Stimulated activated CD4-positive, alpha-beta T cell treated with anti-CD3 and anti-CD28 coated beads, Interleukin-4, amount 100 ng/mL, for 4 hours (primary cell): ENCODE results near the gene GRIK1.
"Not testable (repeated sequence)": the region's sequence is repeated elsewhere in the genome, so short reads cannot be mapped to it uniquely, and the experiment has no call there.

Source experiments
- DNase-seq, 2 experiments: peaks; one replicate each; pipeline ENCODE4 v3.0.0-alpha.2; 2020

The GRIK1 gene

DNA sequence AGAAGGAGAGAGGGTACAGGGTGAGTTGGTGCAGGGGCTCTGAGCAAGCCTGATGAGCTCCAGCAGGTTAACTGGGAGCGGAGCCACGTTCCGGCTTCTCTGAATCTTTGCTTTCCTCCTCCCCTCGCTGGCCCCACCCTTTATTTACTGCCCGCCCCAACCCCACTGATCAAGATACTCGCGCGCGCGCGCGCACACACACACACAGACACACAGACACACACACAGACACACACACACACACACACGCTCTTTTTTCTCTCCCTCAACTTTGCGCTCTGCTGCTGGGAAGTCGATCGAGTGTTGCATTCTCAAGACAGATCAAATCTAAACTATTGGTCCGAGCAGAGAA, at the start of gene GRIK1:
Gene GRIK1 (minus strand): TSS at position 73 of the 352 bp plus-strand sequence.
- no peak for DNase-seq

DNA sequence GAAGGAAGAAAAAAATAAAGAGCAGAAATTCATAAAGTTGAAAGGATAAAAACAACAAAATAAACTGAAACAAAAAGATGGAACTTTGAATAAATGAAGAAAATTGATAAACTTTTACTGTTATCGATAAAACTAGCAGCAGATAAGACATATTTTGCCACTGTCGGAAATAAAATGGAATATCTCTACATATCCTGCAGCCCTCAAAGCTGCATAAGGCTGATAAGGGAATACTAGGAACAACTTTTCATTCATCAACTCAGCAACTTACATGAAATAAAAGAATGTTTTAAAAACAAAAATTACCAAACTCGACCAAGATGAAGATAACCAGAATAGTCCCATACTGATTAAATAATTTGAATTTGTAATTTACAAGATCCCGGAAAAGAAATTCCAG, 48.0 kb upstream of the GRIK1 start:
- no peak for DNase-seq

DNA sequence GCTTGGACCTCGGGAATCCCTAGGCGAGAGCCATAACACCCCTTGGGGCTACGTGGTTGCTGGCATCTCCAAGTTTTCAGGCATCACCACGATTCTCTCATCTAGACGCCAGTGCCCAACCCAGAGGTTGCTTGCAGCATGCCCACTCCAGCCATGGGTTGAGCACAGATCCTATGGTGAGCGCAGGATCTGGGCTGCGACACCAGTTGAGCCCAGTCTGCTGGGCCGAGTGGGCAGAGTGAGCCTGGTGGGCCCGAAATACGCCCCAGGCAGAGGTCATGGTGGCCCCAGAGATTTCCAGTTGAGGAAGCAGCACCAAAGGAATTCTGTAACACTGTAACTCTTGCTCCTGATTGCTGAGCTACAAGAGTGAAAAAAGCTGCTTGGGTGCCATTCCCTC, 46.1 kb upstream of the GRIK1 start:
- no peak for DNase-seq

DNA sequence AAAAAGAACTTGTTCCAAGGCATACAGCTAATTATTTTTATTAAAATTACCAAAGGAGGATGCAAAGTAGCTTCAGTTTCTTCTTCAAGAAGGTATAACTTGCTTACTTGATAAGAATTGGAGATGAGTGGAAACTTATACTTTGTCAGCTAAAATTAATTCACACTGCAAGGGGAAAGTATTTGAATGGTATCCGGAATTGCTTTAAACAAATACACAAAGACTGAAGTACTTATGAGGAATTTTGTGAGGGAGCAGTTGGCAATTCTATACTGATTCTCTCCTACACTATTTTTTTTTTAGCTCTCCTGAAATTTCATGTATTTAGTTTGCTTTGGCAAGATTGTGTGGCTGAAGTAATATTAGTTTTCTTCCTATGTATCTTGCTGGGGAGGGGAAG, 39.2 kb upstream of the GRIK1 start:
- no peak for DNase-seq

DNA sequence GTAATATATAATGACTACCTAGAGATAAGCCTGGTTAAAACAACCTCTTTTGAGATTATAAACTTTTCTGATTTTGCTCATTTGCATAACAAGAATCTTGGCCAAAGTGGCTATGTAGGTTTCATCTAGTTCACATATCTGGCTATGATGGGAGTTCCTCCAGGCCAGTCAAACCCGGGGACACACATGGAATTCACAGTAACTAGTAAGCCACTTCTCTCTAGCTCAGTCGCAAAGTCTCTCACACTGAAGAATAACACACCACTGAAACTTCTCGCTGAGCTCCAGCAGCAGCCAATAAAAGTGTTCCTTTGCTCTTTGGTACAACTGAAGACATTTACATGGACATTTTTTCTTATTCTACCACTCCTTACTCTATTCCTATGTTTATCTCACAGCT, 36.0 kb upstream of the GRIK1 start:
- no peak for DNase-seq

DNA sequence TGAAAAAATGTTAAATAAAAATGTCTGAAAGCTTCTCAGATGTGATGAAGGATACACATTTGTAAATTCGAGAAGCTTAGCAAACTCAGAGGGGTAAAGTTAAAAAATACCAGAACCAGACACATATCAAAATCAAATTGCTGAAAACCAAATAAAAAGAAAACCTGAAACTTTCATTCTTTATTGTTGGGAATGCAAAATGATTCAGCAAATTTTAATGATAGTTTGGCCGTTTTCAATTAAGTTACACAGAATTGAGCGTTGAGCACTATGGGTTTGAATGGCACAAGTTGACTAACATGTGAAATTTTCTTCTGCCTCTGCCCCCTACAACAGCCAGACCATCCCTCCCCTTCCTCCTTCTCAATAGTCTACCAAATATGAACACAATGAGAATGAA, 33.5 kb upstream of the GRIK1 start:
- DNase-seq = no peak

DNA sequence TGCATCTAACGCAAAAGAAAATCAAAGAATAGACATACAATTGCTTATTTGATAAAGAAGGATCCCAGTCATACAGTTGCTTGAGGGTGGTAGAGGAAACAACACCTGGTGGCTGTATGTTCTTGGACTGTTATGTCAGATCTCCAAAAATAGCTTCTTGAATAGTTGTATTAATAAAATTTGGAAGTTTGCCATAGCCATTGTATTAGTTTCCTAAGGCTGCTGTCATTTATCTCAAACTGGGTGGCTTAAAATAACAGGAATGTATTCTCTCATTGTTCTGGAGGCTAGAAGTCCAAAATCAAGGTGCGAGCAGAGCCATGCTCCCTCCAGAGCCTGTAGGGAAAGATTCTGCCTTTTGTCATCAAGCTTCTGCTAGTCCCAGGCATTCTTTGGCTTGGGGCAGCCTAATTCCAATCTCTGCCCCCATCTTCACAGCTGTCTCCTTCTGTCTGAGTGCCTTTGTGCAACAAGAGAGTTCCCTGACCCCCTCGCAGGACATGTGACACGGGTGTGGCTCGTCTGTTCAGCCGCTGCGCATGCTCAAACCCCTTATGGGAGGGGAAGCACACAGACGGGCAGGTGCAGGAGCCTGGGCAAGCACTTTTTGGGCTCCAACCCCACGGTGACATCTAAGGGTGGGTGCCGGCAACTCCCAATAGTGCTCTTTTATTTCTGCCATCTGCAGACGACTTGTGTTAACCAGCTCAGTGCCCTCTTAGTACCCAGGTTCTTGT, 21.7 kb upstream of the GRIK1 start:
- no peak for DNase-seq

DNA sequence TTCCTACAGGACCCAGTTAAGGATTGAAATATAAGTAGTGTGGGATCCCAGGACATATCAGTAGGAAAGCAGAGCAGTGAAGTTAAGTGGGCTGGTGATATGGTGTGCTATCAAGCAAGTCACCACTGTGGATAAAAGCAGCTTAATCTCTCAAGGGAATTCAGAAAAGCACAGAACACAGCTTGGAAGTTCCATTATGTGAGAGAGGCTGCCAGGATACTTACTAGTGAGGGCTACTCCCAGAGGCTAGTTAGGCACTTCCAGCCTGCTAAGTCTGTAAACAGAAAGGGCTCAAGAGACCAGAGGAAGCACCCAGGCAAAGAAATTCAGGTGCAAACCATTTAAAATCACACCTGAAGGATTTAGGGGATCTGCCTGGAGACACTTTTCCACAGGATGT, 18.8 kb upstream of the GRIK1 start:
- no peak for DNase-seq

DNA sequence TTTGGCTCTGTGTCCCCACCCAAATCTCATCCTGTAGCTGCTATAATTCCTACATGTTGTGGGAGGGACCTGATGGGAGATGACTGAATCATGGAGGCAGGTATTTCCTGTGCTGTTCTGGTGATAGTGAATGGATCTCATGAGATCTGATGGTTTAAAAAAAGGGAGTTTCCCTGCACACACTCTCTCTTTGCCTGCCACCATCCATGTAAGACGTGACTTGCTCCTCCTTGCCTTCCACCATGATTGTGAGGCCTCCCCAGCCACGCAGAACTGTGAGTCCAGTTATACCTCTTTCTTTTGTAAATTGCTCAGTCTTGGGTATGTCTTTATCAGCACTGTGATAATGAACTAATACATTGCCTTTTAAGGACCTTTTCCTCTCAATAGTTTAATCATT, 18.2 kb upstream of the GRIK1 start:
- DNase-seq = not testable (repeated sequence)

DNA sequence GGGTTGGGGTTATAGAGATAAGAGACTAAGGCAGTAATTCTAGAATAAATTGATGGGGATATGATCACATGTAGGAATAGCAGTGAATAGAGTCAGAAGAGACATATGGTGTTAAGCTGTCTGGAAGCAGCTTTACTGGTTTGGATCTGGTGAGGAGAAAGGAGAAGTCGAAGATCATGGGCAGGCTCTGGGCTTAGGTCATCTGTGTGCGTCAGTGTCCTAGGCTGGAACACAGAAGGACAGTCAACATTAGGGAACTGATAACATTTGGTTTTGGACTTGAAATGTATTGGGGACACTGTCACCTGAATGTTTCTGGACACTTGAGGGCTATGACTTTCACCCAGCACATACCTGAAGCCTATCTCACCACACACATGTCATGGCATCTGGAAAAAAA, 13.9 kb upstream of the GRIK1 start:
- DNase-seq = no peak

DNA sequence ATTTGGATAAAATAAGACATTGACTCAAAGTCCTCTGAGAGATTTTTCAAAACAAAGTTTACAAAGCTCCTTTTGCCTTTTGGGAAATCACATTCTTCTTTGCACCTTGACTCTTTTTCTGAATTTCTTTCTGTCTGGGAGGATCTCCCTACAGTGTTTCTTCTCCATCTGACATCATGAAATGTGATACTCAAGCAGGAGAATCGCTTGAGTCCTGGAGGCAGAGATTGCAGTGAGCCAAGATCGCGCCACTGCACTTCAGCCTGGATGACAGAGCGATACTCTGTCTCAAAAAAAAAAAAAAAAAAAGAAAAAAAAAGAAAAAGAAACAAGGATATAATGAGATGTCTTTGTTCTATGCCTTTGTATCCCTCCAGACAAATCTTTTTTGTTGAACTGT, 13.3 kb upstream of the GRIK1 start:
- DNase-seq = no peak

DNA sequence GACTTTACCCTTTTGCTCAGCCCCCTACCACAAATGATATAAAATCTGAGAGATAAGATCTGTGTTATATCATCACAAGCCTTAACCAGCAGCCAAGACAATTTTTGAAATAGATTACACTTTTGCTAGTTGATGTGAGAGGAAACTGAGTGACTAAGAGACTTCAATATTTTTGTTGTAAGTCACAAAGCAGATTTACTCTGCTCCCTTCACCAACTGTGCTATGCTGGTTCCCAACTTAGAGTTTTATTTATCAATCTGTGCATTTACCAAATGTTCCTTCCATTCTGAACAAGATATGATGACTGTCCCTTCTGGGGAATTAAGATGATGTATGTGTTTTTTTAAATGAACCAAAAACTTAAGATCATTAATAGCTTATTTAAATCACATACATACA, 12.1 kb upstream of the GRIK1 start:
- DNase-seq = no peak

DNA sequence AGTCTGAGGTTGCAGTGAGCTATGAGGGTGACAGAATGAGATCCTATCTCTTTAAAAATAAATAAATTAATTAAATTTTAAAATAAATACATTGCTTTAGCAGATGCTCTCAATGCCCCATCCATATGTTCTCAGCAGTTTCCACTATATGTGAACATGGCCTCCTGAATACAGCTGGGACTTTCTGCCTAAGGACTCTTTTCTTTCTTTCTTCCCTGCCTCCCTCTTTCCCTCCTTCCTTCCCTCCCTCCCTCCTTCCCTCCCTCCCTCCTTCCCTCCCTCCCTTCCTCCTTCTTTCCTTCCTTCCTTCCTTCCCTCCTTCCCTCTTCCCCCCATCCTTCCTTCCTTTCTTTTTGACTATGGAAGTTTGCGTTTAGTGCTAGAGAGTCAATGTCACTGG, 10.2 kb upstream of the GRIK1 start:
- no peak for DNase-seq

DNA sequence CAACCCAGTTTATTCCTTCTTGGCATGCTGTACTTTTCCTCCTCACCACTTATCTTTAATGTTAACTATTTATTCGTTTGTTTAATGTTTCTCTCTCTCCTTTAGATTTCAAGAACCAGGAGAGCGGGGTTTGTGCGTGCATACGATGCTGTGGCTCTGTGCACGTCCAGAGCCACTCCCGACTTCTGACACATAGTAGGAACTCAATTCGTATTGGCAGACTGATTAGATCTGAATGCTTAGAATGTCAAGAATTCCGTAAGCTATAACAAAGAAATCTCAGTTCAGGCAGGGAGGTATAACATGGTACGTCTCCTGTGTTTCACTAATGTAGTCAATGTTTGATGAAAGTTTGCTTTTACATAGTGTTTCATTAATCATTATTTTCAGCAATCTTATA, 7.3 kb upstream of the GRIK1 start:
- no peak for DNase-seq

DNA sequence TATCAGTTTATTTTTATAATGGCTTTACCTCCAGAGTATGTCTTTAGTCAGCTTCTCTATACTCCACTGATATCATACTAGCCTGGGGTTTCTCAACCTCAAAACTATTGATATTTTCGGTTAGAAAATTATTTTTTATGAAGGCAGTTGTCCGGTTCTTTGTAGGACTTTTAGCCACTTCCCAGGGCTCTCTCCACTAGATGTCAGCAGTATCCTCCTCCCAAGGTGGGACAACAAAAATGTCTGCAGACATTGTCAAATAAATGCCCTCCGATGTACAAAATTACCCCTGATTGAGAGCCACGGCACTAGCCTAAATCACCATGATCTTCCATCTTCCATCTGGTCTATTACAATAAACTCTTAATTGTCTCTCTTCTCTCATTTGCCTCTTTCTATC, 4.1 kb upstream of the GRIK1 start:
- DNase-seq = no peak

DNA sequence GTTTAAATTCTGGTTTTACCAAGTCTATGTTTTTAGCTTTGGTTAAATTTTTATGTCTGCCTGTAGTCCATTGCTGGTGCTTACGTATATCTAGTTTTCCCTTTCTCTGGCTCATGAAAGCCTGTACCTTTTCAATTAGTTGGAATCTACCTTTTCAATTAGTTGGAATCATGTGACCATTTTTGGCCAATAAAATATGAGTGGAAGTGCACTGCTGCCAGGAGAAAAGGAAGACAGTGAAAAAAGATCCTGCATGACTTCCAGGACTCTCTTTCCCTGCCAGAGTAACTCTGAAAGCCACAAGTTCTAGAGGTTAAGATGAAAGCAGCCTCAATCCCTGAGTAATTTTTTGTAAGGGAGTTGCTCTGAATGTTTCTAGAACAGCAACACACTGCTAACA, 2.2 kb upstream of the GRIK1 start:
- no peak for DNase-seq

DNA sequence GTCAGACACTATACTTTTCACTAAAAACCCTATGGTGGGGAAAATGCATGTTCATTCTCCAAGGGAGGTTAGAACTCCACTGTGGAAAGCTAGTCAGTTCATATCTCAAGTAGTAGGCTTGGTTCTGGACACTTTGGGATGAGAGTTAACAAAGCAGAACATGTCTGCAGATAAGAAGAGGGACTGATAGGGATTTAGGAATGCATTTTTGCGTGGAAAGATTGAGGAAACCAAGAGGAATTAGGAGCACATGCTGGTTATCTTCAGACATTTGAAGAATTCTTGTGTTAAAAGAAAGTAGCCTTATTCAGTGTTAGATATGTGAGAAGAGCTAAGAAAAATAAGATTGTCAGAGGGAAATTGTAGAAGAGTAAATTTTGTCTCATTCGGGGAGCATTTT, 1.2 kb upstream of the GRIK1 start:
- no peak for DNase-seq

DNA sequence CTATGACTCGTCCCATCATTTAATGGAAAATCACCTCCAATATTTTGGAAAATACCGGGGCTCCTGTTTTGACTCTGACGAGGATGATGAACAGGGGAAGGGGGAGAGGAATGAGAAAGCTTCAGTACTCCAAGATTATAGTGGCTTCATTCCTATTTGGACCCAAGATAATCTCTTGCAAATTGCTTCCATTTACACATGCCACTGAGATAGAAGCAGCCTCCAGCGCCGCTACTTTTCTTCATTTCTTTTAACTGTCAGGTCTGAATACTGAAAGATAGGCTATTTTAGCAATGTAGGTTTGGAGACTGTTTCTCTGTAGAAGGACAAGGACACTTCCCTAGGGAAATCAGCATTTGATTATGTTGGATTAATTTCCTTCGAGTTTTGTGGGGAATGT, 565 bp upstream of the GRIK1 start:
- DNase-seq = no peak

DNA sequence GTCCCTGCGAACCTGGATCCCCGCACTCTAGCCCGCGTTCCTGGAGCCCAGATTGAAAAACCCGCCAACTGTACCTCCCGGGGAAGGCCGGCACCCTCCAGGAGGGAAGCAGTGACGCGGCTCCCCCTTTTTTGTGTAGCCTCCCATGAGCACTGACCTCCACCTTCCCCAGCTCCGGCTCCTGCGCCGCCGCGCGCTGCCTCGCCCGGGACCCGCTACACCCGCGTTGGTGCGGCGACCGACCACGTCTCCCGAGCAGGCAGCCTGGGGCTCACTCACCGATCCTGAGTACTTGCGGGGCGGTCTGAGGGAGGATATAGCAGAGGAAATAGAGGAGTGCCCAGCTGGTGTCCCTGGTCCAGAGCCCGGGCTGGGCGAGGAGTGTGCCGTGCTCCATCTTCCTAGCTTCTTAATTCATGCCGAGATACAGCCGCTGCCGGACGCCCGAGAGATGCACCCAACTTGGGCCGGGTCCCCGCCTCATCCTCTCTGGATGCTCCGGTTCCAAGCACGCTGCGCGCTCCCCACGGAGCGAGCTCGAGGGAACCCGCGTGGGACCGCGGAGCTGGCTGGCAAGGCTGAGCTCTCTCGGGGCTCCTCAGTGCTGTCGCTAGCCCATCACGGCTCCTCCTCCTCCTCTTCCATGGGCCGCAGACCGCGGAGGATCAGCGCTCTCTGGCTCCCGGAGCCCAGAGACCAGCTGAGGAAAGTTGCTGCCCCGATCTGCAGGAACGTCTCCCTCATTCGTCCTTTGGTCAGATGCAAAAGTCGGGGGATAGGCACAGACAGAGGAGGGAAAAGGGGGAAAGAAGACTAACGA, 482 bp downstream of the GRIK1 start:
- no peak for DNase-seq

DNA sequence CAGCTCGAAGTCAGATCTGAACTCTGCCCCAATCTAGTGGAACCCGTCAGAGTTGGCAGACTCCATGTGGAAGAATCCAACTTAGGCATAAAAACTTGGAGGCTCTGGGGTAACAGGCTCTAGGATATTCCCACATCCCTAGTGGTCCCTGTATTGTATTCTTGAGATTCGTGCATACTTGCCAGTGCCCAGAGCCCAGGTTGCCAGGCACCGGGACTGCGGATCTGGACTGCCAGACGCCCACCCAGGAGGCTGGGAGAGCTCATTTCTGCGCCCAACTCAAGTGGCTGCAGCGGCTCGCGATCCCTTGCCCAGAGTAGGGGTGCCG, 1.1 kb downstream of the GRIK1 start:
- DNase-seq = no peak

DNA sequence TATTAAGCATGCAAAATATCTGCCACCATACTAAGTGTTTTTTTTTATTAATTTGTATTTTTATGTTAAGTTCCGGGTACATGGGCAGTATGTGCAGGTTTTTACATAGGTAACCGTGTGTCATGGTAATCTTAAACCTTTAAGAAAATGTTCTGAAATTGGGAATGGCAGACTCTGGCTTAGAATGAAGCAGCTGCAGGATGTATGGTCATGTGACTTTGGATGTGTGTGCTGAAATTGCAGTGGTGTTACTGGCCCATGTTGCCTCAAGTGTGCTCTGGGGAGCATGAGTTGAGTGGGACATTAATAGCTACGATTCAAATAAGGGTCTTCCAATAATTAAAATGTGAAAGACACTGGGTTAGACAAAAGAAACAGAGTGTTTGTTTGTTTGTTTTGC, 6.7 kb downstream of the GRIK1 start:
- no peak for DNase-seq

DNA sequence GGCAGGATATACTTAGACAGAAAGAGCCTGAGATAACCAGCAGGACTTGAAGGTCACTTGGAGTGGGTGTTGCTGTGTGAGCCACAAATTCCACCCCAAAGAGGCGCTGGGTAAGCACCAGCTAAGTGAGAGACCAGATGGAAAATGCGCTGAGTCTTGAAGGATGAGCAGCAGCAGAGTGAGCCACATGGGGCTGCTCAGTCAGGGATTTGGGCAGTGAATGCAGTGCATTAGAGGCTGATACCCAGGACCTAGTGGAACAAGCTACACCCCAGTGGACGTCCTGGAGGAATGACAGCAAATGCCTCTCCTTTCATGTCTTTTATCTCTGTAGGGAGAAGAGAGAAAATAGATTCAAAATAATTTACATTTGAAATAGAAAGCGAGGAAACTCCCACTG, 11.3 kb downstream of the GRIK1 start:
- no peak for DNase-seq

DNA sequence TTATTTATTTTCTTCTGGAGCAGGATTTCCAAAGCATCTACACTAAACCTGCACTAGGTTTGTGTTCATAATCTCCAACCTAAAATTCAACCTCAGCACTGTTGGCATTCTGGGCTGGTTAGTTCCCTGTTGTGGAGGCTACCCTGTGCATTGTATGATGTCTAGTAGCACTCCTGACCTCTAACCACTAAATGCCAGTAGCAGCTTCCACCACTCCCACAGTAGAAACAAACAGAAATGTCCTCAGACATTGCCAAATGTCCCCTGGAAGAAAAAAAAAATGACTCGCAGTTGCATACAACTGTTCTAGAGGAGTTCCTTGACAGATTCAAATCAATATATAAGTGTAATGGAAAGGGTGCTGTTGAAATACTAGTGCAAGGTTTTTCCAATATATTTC, 18.9 kb downstream of the GRIK1 start:
- no peak for DNase-seq

DNA sequence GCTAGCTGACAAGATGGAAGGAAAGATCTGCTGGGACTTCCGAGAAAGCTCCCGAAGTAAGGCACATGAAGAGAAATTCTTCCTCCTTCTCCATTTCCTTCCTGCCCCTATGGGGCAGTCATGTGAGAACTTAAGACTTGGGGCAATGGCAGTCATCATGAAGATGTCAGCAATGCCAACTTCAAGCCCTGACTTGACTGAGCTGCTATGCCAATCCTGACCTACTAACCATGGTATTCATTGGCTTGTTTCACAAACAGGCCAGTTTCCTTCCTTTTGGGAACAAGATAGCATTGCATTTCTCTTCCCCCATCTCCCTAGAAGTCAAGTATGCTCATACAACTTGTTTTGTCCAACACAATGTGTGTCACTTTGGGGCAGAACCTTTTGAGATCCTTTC, 25.5 kb downstream of the GRIK1 start:
- DNase-seq = no peak

DNA sequence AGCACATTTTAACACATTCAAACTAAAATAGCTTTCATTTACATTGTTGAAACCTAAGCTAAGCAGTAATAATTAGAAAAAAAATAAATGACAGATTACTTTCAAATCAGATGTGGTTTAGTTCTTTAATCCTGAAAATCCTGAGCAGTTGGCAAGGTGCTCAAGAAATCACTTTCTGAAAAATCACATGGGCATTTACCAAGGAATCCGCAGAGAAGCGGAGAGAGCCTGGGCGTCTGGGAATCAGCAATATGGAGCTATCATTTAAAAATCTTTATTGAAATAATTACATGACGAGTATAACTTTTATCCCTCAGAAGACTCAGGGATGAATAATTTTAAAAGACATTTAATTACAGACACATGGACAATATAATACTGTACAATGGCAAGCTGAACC, 30.2 kb downstream of the GRIK1 start:
- no peak for DNase-seq
